ENCODE results near the gene RAD54L. TPM values are rescaled to one million over a fixed set of nuclear protein-coding genes. Genes with fewer than 3 reads are reported as not detected.

The RAD54L gene
- total RNA-seq, 1 experiment from 2014 or later = 44.8 TPM

DNA sequence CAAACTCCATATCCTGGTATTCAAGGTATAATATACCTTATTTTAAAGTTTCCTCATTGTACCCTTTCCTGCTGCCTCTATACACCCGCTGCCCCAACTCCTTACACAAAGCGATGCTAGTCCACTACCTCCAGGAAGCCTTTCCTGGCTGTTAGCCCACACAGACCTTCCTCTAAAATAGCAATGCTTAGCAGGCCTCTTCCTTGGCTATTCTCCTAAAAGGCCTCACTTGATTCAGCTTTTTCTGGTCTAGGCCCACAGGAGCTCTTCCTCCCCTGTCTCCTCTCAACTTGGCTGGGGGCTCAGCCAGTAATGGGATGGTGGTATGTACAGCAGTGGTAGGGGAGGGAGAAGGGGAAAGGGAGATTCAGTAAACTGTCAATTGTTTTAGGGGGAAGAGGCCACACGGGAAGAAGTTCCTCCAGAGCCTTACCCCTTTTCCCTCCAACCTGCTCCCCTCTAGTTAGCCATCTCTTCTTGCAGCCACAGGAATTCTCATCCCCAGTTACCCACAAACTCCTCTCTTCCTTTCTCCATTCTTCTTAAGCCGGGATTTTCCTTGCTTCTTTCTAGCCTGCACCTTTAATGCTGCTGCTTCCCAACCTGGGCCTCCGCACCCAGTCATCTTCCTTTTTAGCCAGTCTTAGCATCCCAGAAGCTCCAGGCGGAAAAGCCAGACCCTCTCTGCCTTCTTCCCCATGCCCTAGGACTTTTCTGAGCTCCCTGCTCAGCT, 53.3 kb downstream of the RAD54L start:
- Histone ChIP-seq H3K27me3 (ENCODE audit: insufficient read depth, low read depth) (no peaks in the 10 kb centered on the region), H3K9me3 (ENCODE audit: insufficient read depth, low read depth) (no peaks in the 10 kb centered on the region), H3K9me2 (ENCODE audit: insufficient read depth) (no peaks in the 10 kb centered on the region), H3K4me3 (peak overlapping the region; percentile 95), H3K79me2 (ENCODE audit: low read depth) (peaks cover 71% of the 10 kb centered on the region), H2AFZ (no peak overlapping the region), H4K20me1 (ENCODE audit: insufficient read depth) (peaks cover 21% of the 10 kb centered on the region), H3K36me3 (ENCODE audit: low read depth) (peaks cover 23% of the 10 kb centered on the region), H3K4me2 (peak overlapping the region; percentile 98), H3K4me1 (replicated peaks; ENCODE audit: insufficient read depth) (peaks cover 19% of the 10 kb centered on the region), H3K27ac (peak overlapping the region; percentile 87; the same call in 1 of the 2 replicates), H3F3A (ENCODE audit: insufficient read depth, low read depth) (no peaks in the 10 kb centered on the region; the same call in 1 of the 2 replicates)
- ChIA-PET CTCF (interaction anchor here (0.6 kb wide), 1 partner anchor 63 kb away, joined by 3 read pairs; no protein-coding TSS in a partner anchor), POLR2A (ENCODE audit: unreplicated experiment) (interaction anchor here (0.6 kb wide), 2 partner anchors 52 to 820 kb away, joined by 3 to 6 read pairs; no protein-coding TSS in a partner anchor)
- no TSS peak for BruUV-seq (replicated peaks)
- TF ChIP-seq EZH2 (IDR thresholded peaks at IDR 0.05; ENCODE audit: low read depth) = no peak
- TF ChIP-seq, protein P1, sequence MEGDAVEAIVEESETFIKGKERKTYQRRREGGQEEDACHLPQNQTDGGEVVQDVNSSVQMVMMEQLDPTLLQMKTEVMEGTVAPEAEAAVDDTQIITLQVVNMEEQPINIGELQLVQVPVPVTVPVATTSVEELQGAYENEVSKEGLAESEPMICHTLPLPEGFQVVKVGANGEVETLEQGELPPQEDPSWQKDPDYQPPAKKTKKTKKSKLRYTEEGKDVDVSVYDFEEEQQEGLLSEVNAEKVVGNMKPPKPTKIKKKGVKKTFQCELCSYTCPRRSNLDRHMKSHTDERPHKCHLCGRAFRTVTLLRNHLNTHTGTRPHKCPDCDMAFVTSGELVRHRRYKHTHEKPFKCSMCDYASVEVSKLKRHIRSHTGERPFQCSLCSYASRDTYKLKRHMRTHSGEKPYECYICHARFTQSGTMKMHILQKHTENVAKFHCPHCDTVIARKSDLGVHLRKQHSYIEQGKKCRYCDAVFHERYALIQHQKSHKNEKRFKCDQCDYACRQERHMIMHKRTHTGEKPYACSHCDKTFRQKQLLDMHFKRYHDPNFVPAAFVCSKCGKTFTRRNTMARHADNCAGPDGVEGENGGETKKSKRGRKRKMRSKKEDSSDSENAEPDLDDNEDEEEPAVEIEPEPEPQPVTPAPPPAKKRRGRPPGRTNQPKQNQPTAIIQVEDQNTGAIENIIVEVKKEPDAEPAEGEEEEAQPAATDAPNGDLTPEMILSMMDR (conservative IDR thresholded peaks at IDR 0.05) = no peak
- no peak for DNase-seq
- intact Hi-C loops (cut with micrococcal nuclease; ENCODE audit: unreplicated experiment) = no loop called here

DNA sequence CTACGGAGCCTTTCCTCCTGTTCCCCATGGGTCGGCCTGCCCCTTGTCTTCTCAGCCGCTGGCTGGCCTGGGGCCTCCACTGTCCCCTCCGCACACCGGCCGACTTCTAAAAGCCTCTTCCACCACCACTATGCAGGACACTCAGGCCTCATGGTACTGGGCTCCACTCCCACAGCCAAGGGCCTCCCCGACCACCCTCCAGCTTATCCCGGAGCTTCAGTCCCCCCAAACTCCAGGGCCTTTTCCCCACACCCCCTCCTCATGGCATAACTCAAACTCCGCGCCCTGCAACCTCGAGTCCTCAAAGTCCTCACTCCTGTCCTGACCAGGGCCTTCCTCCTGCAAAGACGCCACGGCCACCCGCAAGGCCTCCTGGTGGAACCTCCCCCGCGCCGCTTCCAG, 53.8 kb downstream of the RAD54L start:
- Histone ChIP-seq H3K79me2 (ENCODE audit: low read depth) (peaks cover 77% of the 10 kb centered on the region), H3K4me3 (peak overlapping the region; percentile 95), H3K4me2 (peak overlapping the region; percentile 98), H3K4me1 (replicated peaks; ENCODE audit: insufficient read depth) (peaks cover 25% of the 10 kb centered on the region), H4K20me1 (ENCODE audit: insufficient read depth) (peaks cover 27% of the 10 kb centered on the region), H3K27me3 (ENCODE audit: insufficient read depth, low read depth) (no peaks in the 10 kb centered on the region), H2AFZ (peak overlapping the region; percentile 93; the same call in 1 of the 2 replicates), H3K27ac (peak overlapping the region; percentile 87; the same call in 1 of the 2 replicates), H3K9me3 (ENCODE audit: insufficient read depth, low read depth) (no peaks in the 10 kb centered on the region), H3F3A (ENCODE audit: insufficient read depth, low read depth) (no peaks in the 10 kb centered on the region; the same call in 1 of the 2 replicates), H3K9me2 (ENCODE audit: insufficient read depth) (no peaks in the 10 kb centered on the region), H3K36me3 (ENCODE audit: low read depth) (peaks cover 20% of the 10 kb centered on the region)
- BruUV-seq (replicated peaks) = no TSS peak
- POLR2A ChIA-PET (ENCODE audit: unreplicated experiment) = interaction anchor here (0.6 kb wide), 2 partner anchors 53 to 820 kb away, joined by 3 to 6 read pairs; no protein-coding TSS in a partner anchor
- no peak for DNase-seq
- TF ChIP-seq, protein P1 (conservative IDR thresholded peaks at IDR 0.05) = no peak
- TF ChIP-seq EZH2 (IDR thresholded peaks at IDR 0.05; ENCODE audit: low read depth) = no peak
- intact Hi-C loops (cut with micrococcal nuclease; ENCODE audit: unreplicated experiment) = no loop called here
- CTCF ChIA-PET = no interaction called here

DNA sequence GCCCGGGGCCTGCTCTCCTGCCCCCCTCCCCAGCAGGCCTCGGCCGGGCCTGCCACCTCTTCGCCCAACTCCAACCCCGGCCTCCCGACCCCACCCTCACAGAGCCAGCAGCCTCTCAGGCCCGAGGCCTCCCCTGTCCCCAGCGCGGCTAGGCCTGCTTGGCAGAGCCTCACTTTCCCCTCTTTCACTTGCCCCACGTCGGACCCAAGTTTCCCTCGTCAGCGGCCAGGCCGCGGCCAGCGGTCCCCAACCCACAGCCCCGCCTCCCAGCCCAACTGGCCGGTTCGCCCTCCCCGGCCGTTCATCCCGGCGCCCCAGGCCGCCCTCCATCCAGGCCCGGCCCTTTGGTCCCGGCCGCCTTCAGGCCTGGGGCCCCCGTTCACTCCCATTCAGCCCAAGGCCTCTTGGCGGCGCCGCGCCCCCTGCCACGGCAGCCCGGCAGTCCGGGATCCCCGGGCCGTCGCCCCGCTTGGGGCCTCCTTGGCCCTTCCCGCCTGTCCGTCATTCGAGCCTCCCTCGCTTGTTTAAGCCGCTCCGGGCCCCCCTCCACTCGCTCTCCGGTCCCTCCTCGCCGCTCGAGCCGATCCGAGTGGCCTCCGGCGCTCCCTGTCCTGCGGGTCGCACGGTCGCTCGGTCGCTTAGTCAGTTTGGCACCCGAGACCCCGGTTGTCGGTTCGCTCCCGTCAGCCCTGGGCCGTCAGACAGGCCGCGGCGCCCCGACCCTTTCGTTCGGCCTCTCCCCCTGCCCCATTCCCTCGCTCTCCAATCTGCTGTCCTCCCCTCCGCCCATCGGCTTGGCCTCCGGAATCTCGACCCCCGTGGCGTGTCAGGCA, 54.5 kb downstream of the RAD54L start:
- H3K79me2 ChIP-seq (ENCODE audit: low read depth) = peaks cover 83% of the 10 kb centered on the region
- peaks cover 20% of the 10 kb centered on the region for H3K36me3 ChIP-seq (ENCODE audit: low read depth)
- intact Hi-C loops (cut with micrococcal nuclease; ENCODE audit: unreplicated experiment) = loop anchor here (2.0 kb wide), 2 partner anchors 55 to 121 kb away; partner anchors contain the start of gene RAD54L
- peaks cover 33% of the 10 kb centered on the region for H4K20me1 ChIP-seq (ENCODE audit: insufficient read depth)
- TF ChIP-seq EZH2 (IDR thresholded peaks at IDR 0.05; ENCODE audit: low read depth) = no peak
- TF ChIP-seq, protein P1 (conservative IDR thresholded peaks at IDR 0.05) = no peak
- peak; percentile 39 to 60 for DNase-seq
- CTCF ChIA-PET = no interaction called here
- H3K9me3 ChIP-seq (ENCODE audit: insufficient read depth, low read depth) = no peaks in the 10 kb centered on the region
- POLR2A ChIA-PET (ENCODE audit: unreplicated experiment) = no interaction called here
- H3K4me2 ChIP-seq = peak overlapping the region; percentile 98
- no peaks in the 10 kb centered on the region for H3K9me2 ChIP-seq (ENCODE audit: insufficient read depth)
- H3K4me1 ChIP-seq (replicated peaks; ENCODE audit: insufficient read depth) = peaks cover 29% of the 10 kb centered on the region
- H3K27ac ChIP-seq = peak overlapping the region; percentile 87
- peak overlapping the region; percentile 95 for H3K4me3 ChIP-seq
- H2AFZ ChIP-seq = peak overlapping the region; percentile 93
- no TSS peak for BruUV-seq (replicated peaks)
- no peaks in the 10 kb centered on the region for H3F3A ChIP-seq (ENCODE audit: insufficient read depth, low read depth)
- no peaks in the 10 kb centered on the region for H3K27me3 ChIP-seq (ENCODE audit: insufficient read depth, low read depth)

Measured in PC-9 (cell line).